Caki2 (cell line): ENCODE measurements around the gene OR2V2. TPM values are rescaled to one million over a fixed set of nuclear protein-coding genes. Genes with fewer than 3 reads are reported as not detected.
A peak's percentile ranks its signal among the peaks of the same experiment; 100 is the strongest.
"Not testable (repeated sequence)": the region's sequence is repeated elsewhere in the genome, so short reads cannot be mapped to it uniquely, and the experiment has no call there.

ENCODE experiments used
- DNase-seq: peaks from one replicate; pipeline ENCODE4 v3.0.0-alpha.2; 2015; ENCODE audit warnings: low read depth
- in situ Hi-C: cut with HindIII; loops from 2 replicates; pipeline ENCODE4 v1.10.0; 2016; ENCODE audit warnings: low sequenced_read_pairs, low pct_unique_long_range_greater_than_20kb, mixed read lengths
- total RNA-seq: library from RNA; depleted of rRNA; stranded (reverse); fragments of >200 nt; shearing (Covaris generic); gene quantifications from 2 replicates; pipeline ENCODE4 v1.2.3, GENCODE V29; 2014; ENCODE audit warnings: low replicate concordance

Gene OR2V2
- total RNA-seq, 1 experiment from 2014 or later = not detected

GRCh38 chr5:181133610-181134231 is 13.7 kb upstream of the OR2V2 start:
- in situ Hi-C loops = no loop called here
- peak; percentile 82 for DNase-seq

GRCh38 chr5:181134259-181134658 is 13.1 kb upstream of the OR2V2 start:
- DNase-seq = no peak
- in situ Hi-C loops = no loop called here

DNA sequence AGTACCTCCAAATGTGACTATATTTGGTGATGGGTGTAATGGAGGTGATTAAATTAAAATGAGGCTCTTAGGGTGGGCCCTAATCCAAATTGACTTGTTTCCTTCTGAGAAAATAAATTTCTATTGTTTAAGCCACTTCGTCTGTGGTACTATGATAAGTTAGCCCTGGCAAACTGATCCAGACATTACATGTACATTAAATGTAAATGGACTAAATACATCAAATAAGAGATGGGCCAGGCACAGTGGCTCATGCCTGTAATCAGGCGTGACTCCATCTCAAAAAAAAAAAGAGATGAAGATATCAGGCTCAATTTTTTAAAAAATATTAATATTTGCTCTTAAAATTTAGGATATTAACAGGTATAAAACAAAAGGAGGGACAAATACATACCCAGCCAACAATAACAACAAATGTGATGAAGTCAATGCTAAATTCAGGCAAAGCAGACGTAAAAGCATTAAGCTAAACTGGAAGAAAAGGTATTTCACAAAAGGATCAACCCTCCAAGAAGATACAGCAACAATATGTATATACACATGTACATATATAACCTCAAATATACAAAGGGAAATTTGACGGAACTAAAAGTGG is 10.9 kb upstream of the OR2V2 start:
- no peak for DNase-seq
- in situ Hi-C loops = no loop called here

DNA sequence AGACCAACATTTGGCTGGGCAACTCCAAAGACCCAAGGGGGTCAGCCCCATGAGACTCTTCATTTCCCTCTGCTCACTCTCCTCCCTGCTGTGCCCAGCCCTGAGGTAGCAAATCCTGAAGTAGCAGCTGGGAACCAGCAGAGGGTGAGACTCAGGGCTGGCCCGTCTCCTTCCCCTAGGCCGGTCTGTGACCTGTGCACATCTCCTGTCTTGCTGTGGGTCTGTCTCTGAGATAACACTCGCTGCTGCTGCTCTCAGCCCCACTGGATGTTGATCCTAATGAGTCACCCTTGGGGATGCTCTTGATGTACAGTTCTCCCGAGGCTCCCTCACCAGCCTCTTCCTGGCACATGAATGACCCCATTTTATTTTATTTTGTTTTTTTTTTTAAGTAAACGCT is 9.1 kb upstream of the OR2V2 start:
- DNase-seq = peak; percentile 50
- in situ Hi-C loops = no loop called here

DNA sequence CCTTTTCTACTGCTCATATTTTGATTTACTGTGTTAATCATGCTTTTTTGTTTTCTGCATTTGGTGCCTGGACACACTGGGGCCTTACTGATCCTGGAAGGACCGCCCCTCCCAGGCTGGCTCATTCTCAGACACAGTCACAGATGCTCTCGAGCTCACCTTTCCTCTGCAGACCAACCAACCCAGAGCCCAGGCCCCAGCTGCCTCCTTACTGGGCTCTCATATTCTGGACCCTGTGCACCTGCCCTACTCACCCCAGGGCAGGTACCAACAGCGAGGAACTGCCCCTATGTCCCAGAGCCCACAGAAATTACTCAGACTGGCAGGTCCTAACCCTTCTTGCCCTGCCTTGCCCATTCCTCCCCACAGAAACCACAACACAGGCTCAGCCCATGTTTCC is 6.6 kb upstream of the OR2V2 start:
- no peak for DNase-seq
- in situ Hi-C loops = no loop called here

DNA sequence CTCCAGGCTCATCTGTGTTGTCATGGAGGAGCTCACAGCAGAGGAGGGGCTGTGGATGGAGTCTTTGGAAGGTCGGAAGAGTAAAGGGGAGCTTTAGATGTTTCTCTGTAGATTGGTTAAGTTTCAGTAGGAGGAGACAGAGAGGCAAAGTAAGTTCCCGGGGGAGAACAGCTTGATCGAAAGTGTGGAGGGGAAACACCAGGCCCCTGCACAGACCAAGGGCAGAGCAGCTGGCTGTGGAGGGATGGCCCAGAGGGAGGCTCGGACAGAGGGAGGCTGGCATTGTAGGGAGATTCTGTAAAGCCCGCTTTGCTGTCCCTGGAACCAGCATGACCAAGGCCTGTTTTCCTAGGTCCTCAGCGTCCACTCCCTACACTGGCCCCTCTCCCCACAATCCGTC is 5.3 kb upstream of the OR2V2 start:
- DNase-seq = no peak

GRCh38 chr5:181145133-181145532 is 2.3 kb upstream of the OR2V2 start:
- in situ Hi-C loops = no loop called here
- no peak for DNase-seq

More for the DNA sequence above, 5.3 kb upstream of the OR2V2 start:
- in situ Hi-C loops = no loop called here

DNA sequence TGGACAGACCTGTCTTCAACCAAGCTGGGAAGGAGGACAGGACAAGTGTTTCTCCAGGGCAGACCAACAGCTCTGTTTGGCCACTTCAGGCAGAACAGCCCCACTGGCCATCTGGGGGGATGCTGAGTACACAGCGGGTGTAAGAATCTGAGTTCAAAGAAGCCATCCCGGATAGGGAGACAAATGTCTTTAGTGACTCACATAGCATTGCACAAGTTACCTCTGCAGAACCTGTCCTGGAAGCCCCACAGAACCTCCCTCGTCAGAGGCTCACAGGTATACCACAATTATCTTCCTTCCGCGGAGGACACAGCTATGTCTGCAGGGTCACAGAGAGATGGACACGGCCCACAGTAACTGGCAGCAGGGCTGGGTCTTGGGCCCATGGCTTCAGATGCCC is 2.0 kb downstream of the OR2V2 start:
- in situ Hi-C loops = no loop called here
- DNase-seq = no peak

DNA sequence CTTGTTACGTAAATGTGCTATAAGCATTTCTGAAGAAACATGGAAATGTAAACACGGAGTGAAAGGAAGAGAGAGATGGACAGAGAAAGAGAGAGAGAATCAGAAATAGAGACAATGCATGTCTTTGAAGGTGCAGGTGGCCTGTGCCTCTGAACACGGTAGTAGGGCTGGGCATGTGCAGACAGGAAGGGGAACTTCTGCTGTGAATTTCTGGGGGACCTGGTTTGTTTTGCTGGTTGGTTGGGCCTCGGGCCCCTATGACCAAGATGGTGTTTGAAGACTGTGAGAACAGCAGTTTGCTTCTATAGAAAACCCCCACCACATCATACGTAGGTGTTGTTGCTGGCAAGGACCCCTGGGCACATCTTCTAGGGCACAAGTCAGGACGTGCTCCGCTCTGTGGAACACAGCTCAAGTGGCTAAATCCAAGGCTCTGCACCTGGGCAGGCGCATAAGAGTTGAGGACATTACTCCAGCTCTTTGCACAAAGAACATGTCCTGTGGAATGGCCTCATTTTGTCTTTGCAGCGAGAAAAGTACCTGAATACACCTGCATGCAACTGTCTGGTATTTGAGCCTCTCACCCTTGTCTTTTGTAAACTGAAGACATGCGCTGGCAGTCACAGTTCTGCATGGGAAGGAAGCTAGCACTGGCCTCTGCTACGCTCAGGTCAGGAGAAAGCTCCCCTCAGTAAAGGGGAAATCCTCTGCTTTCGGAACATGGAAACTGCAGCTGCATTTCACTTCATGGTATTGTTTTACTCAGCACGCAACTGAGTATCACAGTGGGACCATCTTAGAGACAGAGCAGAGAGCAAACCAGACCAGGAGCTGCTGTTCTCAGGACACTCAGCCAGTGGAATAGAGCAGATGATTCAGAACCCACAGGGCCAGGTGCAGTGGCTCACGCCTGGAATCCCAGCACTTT is 2.7 kb downstream of the OR2V2 start:
- no peak for DNase-seq

GRCh38 chr5:181151146-181151545 is 3.8 kb downstream of the OR2V2 start:
- in situ Hi-C loops = no loop called here
- no peak for DNase-seq

More for the DNA sequence above, 2.7 kb downstream of the OR2V2 start:
- in situ Hi-C loops = no loop called here

- in situ Hi-C loops = no loop called here
- peak; percentile 91 for DNase-seq
These were observed 5.0 kb downstream of the OR2V2 start for GRCh38 chr5:181152406-181152805.

- no peak for DNase-seq
- in situ Hi-C loops = no loop called here
These were observed 6.4 kb downstream of the OR2V2 start for GRCh38 chr5:181153814-181154213.

DNA sequence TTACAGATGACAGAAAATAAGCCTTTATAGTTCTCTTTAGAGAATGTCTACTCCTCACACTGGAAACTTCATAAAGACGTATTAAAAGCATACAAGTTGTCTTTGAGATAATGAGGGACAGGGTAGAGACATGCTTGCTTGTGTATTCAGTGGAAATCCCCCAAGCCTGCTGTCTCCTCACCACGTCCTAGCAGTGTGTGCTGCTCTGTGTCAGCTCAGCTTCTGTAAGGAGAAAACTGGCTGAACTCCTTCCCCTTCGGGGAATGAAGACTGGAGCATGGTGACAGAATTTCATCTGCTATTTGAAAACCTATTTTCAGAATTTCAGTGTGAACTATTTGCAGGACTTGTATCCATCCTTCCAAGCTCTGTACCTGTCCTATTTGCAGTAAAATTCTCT is 9.4 kb downstream of the OR2V2 start:
- DNase-seq = no peak
- in situ Hi-C loops = no loop called here

DNA sequence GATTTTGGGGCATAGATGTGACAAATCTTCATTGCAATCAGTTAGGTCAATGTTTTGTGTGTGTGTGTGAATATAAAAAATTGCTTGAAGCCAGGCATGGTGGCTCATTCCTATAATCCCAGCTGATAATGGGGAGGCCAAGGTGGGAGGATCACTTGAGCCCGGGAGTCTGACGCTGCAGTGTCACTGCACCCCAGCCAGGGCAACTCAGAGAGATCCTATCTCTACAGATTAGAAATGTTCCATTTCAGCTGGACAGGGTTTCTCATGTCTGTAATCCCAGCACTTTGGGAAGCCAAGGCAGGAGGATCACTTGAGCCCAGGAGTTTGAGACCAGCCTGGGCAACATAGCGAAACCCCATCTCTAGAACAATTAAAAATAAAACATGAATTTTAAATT is 11.5 kb downstream of the OR2V2 start:
- in situ Hi-C loops = no loop called here
- DNase-seq = no peak

DNA sequence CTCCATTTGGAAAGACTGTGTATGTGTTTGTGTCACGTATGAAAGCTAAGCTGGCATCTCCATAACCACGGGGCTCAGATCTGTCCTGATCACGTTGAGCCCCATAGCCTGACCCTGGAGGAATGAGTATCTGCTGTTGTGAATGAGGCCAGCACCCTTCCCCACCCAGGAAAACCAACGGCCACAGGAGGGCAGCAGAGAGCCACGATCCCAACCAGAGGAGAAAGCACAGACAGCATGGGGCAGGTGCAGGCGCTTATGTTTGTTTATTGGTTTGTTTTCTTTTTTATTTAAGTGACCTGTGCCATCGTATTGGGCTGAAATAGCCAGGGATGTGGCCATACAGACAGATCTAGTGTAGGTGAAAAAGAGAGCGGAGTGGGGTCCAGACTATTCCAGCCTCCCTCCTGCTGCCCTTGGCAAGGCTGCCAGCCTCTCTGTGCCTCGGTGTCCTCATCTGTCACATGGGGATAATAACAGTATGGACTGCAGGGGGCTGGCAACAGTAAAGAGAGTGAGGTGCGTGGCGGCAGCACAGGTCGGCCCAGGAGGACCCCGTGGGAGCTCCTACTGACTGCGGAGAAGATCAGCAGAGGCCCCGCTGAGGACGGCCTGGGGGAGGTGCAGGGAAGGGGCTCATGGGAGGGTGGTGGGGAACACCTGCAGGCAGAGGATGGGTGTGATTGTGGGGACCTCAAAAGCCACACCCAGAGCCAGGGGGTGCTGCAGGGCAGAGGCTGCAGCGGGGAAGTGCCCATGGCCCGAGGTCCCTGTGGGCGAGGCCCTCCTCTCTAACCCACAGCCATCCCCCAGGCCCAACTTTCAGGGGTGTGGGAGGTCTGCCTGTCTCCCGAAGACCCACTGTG is 12.1 kb downstream of the OR2V2 start:
- in situ Hi-C loops = no loop called here
- peak; percentile 88 for DNase-seq

GRCh38 chr5:181160152-181160754 is 12.9 kb downstream of the OR2V2 start:
- DNase-seq = peak; percentile 75
- in situ Hi-C loops = no loop called here

DNA sequence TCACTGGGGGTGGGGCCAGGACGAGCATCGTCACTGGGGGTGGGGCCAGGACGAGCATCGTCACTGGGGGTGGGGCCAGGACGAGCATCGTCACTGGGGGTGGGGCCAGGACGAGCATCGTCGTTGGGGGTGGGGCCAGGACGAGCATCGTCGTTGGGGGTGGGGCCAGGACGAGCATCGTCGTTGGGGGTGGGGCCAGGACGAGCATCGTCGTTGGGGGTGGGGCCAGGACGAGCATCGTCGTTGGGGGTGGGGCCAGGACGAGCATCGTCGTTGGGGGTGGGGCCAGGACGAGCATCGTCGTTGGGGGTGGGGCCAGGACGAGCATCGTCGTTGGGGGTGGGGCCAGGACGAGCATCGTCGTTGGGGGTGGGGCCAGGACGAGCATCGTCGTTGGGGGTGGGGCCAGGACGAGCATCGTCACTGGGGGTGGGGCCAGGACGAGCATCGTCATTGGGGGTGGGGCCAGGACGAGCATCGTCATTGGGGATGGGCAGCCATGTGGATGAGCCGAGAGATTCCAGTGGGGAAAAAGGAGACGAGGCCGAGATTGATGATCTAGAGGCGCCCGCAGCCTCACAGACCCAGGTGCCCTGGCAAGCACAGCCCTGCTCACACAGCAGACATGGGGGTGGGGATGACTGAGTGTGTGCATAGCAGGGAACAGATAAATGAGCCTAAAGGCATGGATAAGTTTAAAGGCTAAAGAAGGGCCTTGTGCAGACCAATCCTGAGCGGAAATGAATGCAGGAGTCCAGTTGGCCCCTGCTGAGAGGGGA is 13.6 kb downstream of the OR2V2 start:
- in situ Hi-C loops = not testable (repeated sequence)
- peak; percentile 87 for DNase-seq
